HS-27A (cell line): Measurements from ENCODE around the gene CDC14B.
"Not testable (repeated sequence)": the region's sequence is repeated elsewhere in the genome, so short reads cannot be mapped to it uniquely, and the experiment has no call there.

Experiments used
- DNase-seq: peaks from one replicate; pipeline ENCODE4 v3.0.0-alpha.2; 2012; ENCODE audit warnings: low read depth, missing footprints

The CDC14B gene

DNA sequence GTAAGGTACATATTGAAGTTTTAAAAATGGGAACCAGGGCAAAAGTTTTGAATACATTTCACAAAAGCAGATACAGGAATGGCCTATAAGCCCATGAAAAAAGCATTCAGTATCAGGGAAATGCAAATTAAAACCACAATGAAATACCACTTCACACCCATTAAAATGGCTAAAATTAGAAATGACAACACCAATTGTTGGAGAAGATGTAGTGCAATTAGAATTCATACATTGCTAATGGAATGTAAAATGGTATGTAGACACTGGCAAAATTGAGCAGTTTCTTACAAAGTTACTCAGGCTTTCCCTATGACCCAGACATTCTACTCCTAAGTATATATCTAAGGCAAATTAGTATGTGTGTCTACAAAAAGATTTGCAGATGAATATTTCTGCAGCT is 34.2 kb downstream of the CDC14B start:
- no peak for DNase-seq

- DNase-seq: not testable (repeated sequence)
Measured at GRCh38 chr9:96582199-96582598, 37.4 kb downstream of the CDC14B start.

DNA sequence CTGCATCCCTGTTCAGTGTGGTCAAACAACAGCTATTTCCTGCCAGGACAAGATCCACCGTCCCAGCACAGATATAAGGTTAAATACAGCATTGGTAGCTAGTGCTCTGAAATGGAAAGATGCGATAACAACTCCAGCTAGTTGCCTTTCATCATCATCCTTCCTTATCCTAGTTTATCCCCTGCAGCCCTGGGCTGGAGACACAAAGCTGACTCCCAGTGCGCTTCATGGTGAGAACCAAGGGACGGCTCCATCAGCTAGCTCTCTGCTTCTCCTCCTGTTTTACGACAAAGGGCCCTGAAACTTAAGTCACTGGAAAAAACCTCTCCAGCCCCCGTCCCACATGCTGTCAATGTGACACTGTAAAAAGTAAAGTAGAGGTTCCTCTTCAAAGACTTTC is 37.9 kb downstream of the CDC14B start:
- no peak for DNase-seq

- DNase-seq: no peak
Measured at GRCh38 chr9:96581301-96581700, 38.3 kb downstream of the CDC14B start.

DNA sequence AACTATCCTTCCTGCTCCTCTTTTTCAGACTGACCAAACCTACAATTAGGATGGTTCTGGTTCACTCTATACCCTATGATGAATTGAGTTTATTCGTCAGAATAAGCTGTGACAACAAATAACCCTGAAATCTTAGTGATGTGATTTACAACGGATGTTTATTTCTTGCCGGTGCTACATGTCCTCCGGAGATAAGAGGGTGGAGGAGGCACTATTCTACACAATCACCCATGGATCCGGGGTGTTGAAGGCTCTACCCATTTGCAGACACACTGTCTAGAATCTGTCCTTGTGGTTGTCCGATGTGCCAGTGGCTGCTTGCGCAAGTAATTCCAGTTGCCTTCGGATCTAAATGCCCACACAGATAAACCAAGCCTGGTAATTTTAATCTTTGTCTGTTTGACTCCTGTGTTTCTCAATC is 44.7 kb downstream of the CDC14B start:
- DNase-seq: no peak

DNA sequence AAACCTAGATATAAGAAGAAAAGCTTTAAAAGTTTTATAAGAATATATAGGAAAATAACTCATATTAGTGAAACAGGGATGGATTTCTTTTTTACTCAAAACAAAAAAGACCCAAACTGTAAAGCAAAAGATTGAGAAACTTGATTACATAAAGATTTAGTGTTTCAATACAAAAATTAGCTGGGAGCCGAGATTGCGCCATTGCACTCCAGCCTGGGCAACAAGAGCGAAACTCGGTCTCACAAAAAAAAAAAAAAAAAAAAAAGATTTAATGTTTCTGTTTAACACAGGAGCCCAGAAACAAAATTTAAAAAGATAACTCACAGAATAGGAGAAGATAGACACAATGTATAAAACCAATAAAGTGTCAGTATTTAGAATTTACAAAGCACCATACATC is 45.2 kb downstream of the CDC14B start:
- no peak for DNase-seq

- DNase-seq: no peak
Measured at GRCh38 chr9:96567203-96567700, 52.4 kb downstream of the CDC14B start.

DNA sequence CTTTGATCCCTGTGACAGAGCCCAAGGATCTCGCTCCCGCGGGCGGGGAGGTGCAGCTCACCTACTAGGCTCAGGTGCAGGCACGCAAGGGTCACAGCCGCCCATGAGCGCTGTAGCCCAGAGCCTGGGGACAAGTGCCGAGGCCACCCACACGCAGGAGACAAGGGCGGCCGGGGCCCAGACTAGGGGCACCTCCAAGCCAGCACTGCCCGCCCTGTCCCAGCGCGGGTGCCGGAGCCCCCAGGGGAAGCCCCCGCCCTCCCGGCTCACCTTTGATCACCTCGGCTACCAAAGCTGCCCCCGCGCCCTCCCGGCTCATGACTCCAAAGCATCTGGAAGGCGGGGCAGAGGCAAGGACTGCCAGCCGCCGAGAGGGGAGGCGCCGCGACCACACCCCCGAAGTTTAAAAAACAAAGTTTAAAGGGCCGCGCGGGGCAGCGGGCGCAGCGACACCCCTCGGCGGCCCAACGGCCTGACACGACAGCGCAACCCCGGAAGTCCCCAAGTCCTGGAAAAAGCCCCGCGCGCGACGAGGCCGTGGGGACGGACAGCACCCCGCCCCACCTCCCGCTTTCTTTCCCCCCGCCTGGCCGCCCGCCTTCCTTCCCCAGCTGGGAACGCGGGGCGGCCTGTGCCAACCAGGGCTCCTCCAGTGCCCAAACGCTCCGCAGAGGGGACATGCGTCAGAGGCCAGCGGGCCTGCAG is 53.0 kb downstream of the CDC14B start:
- DNase-seq: no peak

- no peak for DNase-seq
Measured at GRCh38 chr9:96565671-96566497, 53.8 kb downstream of the CDC14B start.

DNA sequence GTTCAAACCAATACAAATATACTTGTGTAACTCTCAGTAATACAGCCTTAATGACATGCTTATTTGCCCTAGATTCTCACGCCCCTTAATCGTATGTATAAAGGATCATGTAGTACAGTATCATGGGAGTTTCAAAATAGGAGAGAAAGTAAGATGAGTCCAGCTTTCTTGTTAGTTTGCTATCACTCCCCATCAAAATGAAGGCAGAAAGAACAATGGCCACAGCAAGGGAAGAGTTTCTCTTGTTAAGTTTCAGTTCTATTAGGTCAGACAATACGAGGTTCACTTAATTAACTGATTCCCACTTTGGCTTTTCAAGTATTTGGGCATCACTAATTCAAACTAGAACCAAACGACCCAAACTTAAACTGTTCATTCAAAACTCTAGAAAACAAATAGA is 55.4 kb downstream of the CDC14B start:
- no peak for DNase-seq

DNA sequence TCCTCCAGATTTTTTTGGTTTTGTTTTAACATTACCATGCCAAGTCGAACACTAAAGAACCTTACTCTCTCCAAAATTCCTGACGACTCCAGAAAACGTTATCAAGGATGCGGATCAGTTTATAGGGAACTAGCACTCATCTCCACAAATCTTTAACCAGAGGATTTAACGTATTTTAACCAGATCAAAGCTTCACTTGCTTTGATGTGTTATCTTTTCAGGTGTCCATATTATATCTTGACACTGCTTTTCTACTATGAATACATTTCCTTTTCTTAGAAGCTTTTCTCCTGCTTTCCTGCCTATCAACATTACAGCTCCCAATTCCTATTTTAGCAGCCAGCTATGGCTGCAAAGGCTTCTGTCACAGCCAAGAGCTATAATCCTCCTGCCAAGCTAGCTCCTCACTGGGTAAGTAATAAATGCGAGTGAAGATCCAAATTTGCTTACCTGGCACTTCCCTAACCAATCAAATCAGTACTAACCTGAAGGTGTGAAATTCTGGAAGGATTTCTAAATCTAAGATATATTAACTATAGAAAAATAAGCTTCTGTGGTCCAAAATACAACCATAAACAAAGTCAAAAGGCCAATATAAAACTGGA is 60.2 kb downstream of the CDC14B start:
- no peak for DNase-seq

DNA sequence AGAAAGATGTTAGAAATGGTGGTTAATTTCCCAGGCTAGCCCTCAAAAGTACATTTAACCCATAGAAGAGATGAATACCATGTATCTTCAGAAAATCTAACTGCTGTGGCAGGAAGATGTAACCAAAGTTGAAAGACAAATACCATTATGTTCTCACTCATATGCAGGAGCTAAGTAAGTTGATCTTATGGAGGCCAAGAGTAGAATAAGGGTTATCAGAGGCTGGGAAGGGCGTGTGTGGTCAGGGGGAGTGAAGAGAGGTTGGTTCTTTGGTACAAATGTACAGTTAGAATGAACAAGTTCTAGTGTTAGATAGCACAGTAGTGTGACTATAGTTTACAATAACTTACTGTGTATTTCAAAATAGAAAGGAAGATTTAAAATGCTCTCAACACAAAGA is 61.7 kb downstream of the CDC14B start:
- DNase-seq: no peak

- DNase-seq: no peak
Measured at GRCh38 chr9:96556701-96557461, 62.8 kb downstream of the CDC14B start.

GRCh38 chr9:96555567-96556386 is 63.9 kb downstream of the CDC14B start:
- no peak for DNase-seq

DNA sequence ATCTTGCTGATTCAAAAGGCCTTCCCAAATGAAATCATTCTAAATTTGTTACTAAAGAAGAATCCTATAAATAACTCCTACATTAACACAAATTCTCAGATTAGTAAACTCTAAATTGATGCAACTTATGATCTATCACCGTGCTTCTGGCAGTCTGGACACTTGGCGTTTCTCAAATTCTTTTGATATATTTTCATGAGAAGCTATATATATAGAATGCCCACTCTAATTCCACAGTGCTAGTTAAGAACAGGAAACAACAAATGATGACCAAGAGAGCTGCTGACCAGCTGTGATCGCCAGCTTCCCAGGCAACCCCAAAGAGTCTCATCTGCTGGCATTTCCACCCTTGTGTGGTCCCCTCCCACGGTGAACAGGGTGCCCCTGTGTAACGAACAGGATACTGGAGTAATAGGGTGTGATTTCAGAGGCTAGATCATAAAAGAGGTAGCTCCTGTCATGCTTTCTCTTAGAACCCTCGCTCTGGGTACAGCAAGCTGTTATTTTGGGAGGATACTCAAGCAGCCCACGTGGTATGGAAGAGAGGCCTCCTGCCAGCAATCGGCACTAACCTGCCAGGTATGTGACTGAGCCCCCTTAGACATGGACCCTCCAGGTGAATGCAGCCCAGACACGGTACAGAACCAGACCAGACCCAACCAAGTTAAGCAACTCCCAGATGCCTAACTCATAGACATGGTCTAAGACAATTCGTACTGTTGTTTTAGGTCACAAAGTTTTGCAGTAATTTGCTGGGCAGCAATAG is 64.7 kb downstream of the CDC14B start:
- DNase-seq: no peak

- DNase-seq: no peak
Measured at GRCh38 chr9:96554326-96554725, 65.3 kb downstream of the CDC14B start.

GRCh38 chr9:96553070-96553469 is 66.6 kb downstream of the CDC14B start:
- no peak for DNase-seq

DNA sequence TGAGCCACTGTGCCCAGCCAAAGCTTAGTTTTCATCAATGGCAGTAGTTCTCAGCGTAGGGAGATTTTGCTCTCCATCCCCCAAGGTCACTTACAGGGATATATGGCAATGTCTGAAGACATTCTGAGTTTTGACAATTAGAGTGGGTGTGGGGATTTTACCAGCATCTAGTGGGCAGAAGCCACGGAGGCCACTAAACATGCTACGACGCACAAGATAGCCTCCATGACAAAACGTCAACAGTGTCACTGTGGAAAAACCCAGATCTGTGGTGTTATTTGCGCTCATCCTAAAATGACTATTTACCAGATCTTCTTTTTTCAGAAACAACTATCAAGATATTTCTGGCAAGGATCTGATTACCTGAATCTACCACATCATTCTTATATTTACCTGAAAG is 68.2 kb downstream of the CDC14B start:
- DNase-seq: no peak

DNA sequence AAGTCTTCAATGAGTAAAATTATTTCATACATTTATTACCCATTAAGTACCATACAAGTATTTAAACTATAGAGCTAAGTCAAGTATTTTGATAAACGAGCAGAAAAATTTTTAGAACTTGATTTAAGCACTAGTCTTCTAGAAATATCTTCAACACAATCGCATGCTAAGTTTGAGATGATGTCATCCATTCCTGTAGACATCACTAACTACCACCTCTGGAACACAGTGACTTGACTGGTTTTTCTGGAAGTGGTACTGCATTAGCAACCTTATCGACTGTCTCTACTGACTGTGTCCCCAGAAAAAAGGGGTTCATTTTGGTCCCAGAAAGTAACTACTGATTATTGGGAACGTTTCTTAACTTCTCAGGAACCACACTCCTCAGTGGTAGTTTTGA is 69.0 kb downstream of the CDC14B start:
- no peak for DNase-seq

GRCh38 chr9:96543131-96543530 is 76.5 kb downstream of the CDC14B start:
- DNase-seq: not testable (repeated sequence)

DNA sequence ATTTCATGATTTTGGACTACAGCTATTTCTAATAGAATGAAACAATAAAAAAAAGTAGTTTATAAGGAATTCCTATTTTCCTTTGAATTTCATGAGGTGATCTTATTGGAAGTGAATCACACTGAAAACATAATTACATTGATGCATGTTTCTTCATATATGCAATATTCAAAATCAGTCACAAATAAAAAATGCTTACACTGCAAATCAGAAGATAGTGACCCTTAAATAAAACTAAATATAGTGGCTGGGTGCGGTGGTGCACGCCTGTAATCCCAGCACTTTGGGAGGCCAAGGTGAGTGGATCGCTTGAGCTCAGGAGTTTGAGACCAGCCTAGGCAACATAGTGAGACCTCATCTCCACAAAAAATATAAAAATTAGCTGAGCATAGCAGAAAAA is 79.5 kb downstream of the CDC14B start:
- no peak for DNase-seq
